Measurements from ENCODE around the gene EML4.

DNA sequence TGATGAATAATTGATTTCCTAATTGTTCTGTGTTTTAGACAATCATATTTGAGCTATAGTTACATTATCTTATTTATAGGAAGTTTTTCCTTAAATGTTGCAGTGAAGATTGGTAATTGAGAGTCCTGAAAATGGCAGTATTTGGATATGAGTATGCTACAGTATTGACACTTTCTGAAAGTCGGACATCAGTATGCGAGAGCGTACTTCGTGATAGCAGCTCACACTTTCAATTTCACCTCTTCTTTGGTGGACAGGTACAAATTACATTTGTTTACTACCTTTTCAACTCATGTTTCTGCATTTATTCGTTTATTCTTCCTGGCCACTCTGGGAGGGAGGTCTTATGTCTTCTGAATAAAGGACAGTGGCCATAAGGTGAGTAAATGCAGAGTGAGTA lies 38.7 kb downstream of the EML4 start:
- TF ChIP-seq, protein P1, sequence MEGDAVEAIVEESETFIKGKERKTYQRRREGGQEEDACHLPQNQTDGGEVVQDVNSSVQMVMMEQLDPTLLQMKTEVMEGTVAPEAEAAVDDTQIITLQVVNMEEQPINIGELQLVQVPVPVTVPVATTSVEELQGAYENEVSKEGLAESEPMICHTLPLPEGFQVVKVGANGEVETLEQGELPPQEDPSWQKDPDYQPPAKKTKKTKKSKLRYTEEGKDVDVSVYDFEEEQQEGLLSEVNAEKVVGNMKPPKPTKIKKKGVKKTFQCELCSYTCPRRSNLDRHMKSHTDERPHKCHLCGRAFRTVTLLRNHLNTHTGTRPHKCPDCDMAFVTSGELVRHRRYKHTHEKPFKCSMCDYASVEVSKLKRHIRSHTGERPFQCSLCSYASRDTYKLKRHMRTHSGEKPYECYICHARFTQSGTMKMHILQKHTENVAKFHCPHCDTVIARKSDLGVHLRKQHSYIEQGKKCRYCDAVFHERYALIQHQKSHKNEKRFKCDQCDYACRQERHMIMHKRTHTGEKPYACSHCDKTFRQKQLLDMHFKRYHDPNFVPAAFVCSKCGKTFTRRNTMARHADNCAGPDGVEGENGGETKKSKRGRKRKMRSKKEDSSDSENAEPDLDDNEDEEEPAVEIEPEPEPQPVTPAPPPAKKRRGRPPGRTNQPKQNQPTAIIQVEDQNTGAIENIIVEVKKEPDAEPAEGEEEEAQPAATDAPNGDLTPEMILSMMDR (IDR thresholded peaks at IDR 0.05) = no peak
- TF ChIP-seq CHD2 (IDR thresholded peaks at IDR 0.05; ENCODE audit: low read length, partially characterized antibody) (no peak), POLR2AphosphoS5 (IDR thresholded peaks at IDR 0.05; ENCODE audit: low read depth, low read length) (no peak), GATA2 (CRISPR knock-in tag; IDR thresholded peaks at IDR 0.05) (no peak), JUND (IDR thresholded peaks at IDR 0.05) (no peak), RFX5 (IDR thresholded peaks at IDR 0.05; ENCODE audit: low read length) (no peak), NFIC (IDR thresholded peaks at IDR 0.05; ENCODE audit: borderline replicate concordance) (no peak), GABPA (IDR thresholded peaks at IDR 0.05; ENCODE audit: low read depth) (no peak)
- TF ChIP-seq, protein P2, sequence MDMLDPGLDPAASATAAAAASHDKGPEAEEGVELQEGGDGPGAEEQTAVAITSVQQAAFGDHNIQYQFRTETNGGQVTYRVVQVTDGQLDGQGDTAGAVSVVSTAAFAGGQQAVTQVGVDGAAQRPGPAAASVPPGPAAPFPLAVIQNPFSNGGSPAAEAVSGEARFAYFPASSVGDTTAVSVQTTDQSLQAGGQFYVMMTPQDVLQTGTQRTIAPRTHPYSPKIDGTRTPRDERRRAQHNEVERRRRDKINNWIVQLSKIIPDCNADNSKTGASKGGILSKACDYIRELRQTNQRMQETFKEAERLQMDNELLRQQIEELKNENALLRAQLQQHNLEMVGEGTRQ (IDR thresholded peaks at IDR 0.05; ENCODE audit: borderline replicate concordance, low read depth, low read length) = no peak
- TF ChIP-seq, protein P3, sequence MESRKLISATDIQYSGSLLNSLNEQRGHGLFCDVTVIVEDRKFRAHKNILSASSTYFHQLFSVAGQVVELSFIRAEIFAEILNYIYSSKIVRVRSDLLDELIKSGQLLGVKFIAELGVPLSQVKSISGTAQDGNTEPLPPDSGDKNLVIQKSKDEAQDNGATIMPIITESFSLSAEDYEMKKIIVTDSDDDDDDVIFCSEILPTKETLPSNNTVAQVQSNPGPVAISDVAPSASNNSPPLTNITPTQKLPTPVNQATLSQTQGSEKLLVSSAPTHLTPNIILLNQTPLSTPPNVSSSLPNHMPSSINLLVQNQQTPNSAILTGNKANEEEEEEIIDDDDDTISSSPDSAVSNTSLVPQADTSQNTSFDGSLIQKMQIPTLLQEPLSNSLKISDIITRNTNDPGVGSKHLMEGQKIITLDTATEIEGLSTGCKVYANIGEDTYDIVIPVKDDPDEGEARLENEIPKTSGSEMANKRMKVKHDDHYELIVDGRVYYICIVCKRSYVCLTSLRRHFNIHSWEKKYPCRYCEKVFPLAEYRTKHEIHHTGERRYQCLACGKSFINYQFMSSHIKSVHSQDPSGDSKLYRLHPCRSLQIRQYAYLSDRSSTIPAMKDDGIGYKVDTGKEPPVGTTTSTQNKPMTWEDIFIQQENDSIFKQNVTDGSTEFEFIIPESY (IDR thresholded peaks at IDR 0.05; ENCODE audit: borderline replicate concordance, low read depth) = no peak

Data from SK-N-SH (cell line).